ENCODE measurements around the gene DCTN3.

Gene DCTN3

GRCh38 chr9:34588671-34589635 is 31.3 kb downstream of the DCTN3 start:
- no peak for DNase-seq

GRCh38 chr9:34587271-34587670 is 33.0 kb downstream of the DCTN3 start:
- no peak for DNase-seq

GRCh38 chr9:34585946-34586669 is 34.2 kb downstream of the DCTN3 start:
- no peak for DNase-seq

GRCh38 chr9:34584970-34585369 is 35.3 kb downstream of the DCTN3 start:
- no peak for DNase-seq

- no peak for DNase-seq
Measured at GRCh38 chr9:34582787-34583186, 37.5 kb downstream of the DCTN3 start.

- no peak for DNase-seq
Measured at GRCh38 chr9:34581318-34581717, 39.0 kb downstream of the DCTN3 start.

- DNase-seq, result no peak
Measured at GRCh38 chr9:34580358-34580757, 39.9 kb downstream of the DCTN3 start.

- DNase-seq, result no peak
Measured at GRCh38 chr9:34579808-34580163, 40.5 kb downstream of the DCTN3 start.

GRCh38 chr9:34579104-34579807 is 41.0 kb downstream of the DCTN3 start:
- DNase-seq, result no peak

- no peak for DNase-seq
Measured at GRCh38 chr9:34578241-34579103, 41.8 kb downstream of the DCTN3 start.

GRCh38 chr9:34577400-34578240 is 42.7 kb downstream of the DCTN3 start:
- DNase-seq, result no peak

GRCh38 chr9:34576597-34577399 is 43.5 kb downstream of the DCTN3 start:
- DNase-seq, result no peak

GRCh38 chr9:34575862-34576596 is 44.3 kb downstream of the DCTN3 start:
- DNase-seq, result no peak

GRCh38 chr9:34575241-34575640 is 45.1 kb downstream of the DCTN3 start:
- DNase-seq, result no peak

- DNase-seq, result no peak
Measured at GRCh38 chr9:34574571-34574970, 45.7 kb downstream of the DCTN3 start.

- DNase-seq, result no peak
Measured at GRCh38 chr9:34573599-34574325, 46.5 kb downstream of the DCTN3 start.

GRCh38 chr9:34572628-34573027 is 47.7 kb downstream of the DCTN3 start:
- no peak for DNase-seq

GRCh38 chr9:34572092-34572491 is 48.2 kb downstream of the DCTN3 start:
- no peak for DNase-seq

- DNase-seq, result no peak
Measured at GRCh38 chr9:34571481-34571810, 48.8 kb downstream of the DCTN3 start.

Measured in DMS 273 treated with DMSO at 0.1 percent for 48 hours (cell line).